Stimulated activated CD4-positive, alpha-beta T cell treated with anti-CD3 and anti-CD28 coated beads, Interleukin-2, amount 100 ng/mL, for 4 hours (primary cell): ENCODE measurements around the gene RFPL3.
"Not testable (repeated sequence)": the region's sequence is repeated elsewhere in the genome, so short reads cannot be mapped to it uniquely, and the experiment has no call there.

Experiments used
- DNase-seq: peaks from one replicate; pipeline ENCODE4 v3.0.0-alpha.2; 2020; ENCODE audit warnings: low read depth

RFPL3 gene

DNA sequence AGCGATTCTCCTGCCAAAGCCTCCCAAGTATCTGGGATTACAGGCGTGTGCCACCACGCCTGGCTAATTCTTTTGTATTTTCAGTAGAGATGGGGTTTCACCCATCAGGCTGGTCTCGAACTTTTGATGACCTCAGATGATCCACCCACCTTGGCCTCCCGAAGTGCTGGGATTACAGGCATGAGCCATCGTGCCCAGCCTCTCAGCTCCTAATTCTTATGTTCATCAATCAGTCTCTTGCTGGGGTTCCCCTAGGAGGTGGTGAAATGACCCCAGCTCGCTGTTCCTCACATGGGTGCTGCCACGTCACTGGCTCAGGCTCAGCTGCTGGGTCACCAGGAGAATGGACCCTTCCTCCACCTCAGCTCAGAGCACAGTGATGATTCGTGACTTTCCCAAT, at the start of gene RFPL3:
RFPL3 (plus strand) TSS at position 301 of the 400 bp plus-strand sequence. CDS start 205 bp downstream, outside the sequence.
- not testable (repeated sequence) for DNase-seq

DNA sequence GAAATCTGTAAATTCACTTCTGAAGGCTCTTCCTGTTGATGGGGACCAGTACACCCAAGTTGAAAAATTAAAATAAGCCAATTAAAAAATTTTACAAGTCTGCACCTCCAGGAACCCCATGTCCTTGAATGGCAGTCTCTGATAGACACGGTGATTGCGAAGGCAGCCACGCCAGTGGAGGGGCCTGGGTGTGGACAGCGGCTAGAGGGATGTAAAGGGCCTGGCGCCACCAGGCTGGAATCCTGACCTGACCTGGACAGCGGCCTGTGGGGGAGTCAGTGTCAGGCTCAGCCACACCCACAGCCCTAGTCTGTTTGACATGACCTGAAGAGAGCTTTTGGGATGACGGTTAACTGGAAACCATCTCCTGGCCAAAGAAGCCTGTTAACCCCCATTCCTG, 49.5 kb upstream of the RFPL3 start:
- no peak for DNase-seq

DNA sequence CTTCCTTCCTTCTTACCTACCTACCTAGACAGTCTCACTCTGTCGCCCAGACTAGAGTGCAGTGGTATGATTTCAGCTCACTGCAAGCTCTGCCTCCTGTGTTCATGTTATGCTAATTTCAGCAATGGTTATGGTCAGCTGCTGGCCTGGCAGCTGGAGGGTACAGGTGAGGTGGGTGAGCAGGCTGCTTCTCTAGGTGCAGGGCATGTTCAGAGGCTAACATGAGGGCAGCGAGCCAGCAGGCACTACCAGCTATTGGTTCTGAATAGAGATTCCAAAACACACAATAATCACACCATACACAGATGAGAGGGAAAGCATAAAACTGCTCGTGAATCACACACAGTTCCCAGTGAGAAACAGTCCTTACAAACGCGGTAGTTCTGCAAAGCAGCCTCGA, 48.7 kb upstream of the RFPL3 start:
- no peak for DNase-seq

DNA sequence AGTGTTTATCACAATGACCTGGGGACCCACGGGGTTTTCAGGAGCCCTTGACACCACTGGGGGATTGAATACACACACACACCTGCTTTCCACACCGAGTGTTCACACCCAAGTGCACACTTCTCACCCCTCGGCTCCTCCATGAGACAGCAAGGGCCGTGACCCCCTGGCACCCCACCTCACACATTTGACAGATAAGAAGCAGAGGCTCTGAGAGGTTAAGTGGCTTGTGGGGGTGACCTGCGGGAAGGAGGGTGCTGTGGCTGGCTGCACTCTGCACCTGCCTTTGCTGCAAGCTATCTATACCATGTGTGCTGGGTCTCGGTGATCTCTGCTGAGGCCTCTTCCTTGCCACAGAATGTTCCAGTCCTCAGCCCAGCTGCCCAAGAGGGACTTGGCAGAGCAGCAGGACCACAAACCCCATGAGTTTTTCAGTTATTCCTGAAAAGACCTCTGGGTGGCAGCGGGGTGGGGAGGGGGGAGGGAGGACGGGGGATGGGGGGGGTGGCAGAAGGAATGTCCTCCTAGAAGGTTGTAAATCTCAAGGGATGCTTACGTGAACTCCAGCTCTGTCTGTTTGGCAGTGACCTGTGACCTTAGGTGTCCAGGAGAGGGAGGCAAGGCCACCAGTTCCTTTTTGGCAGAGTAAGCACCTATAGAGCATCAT, 47.9 kb upstream of the RFPL3 start:
- DNase-seq, result no peak

DNA sequence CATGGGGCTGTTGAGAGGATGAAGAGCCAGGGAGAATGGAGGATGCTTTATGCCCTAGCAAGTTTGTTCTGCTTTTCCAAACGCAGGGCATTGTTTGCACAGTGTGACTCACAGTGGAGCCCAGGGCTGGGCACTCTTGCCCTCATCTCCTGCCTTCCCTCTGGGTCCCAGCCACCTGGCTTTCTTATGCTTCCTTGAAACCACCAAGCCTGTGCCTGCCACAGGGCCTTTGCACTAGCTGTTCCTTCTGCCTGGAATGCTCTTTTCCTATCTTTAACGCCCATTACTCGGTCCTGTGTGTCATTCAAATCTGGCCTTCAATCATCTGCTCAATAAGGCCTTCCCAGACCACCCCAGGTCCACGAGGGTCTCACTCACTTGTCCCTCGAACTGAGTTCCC, 46.9 kb upstream of the RFPL3 start:
- DNase-seq, result no peak

DNA sequence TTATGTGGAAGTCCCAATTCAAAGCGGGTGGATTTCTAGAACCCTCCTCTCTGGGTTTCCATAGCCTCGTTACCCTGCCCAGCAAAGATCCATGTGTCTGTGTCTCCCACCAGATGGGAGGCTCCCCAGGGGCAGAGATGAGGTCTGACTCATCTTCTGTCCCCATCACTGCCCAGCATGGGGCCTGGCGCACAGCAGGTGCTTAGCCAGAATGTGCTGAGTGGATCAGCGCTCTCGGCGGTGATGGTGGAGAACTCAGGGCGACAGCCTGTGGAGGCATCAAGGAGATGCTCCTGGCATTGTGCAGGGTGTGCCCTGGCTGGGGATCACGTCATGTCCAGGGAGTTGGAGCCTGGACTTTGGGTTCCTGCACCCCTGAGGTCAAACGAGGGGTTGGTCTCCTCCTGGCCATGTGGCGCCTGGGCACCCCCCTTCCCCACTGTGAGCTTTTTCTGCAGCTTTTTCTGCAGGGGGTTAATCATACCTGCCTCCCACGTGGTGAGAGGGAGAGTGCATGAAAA, 46.1 kb upstream of the RFPL3 start:
- no peak for DNase-seq

DNA sequence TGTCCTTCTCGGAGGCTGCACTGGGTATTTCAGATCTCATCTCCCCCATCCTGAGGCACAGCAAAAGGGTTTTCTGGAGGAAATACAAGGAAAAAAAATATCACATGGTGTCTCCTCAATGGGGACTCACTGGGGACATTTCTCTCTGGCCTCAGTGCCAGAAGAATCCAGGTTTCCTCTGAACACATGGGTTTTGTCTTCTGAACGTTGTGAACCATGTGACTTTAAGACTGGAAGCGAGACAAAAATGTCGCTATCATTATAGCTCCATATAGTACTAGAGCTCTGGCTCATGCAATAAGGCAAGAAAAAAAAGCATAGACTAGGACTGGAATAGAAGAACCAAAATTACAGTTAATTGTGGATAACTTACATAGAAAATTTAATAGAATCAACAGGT, 44.9 kb upstream of the RFPL3 start:
- no peak for DNase-seq

DNA sequence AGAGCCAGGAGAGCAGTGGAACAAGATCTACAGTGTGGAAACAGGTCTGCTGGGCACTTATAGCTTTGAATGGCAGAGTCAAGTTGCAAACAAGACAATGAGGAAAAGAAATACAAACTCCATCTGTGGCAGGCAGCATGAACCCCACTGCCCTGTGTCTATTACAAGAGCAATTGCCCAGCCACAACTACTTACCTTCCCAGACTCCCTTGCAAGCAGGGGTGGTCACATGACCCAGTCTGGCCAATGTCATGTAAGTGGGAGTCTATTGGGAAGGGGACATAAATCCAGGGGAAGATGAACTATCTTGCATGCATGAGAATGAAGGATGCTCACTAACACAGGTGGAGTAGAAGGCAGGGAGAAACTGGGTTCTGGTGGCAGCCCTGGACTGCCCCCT, 44.1 kb upstream of the RFPL3 start:
- no peak for DNase-seq

DNA sequence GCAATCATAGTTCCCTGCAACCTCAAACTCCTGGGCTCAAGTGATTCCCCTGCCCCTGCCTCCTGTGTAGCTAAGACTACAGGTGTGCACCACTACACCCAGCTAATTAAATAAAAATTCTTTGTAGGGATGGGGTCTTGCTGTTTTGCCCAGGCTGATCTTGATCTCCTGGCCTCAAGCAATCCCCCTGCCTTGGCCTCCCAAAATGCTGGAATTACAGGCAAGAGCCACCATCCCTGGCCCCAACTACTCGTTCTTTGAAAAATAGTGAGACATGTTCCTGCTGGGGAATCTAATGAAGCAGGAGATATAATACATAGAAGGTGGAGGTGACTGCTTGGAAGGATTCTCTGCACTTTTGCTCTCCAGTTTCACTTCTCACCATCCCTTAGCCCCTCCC, 40.1 kb upstream of the RFPL3 start:
- DNase-seq, result no peak

DNA sequence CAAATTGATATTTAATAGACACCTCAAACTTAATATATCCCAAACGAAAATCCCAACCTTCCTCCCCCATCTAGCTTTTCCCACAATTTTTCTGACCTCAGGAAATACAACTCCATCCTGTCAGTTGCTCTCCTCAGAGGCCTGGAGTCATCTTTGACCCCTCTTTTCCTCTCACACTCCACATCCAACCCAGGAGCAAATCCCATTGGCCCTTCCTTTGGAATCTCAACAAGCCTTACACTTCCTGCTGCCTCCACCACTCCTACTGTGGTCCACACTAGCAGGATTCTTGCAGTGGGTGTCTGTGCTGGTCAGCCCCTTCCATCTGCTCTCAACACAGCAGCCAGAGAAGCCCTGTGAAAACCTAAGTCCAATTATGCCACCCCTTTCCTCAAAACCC, 39.3 kb upstream of the RFPL3 start:
- no peak for DNase-seq

DNA sequence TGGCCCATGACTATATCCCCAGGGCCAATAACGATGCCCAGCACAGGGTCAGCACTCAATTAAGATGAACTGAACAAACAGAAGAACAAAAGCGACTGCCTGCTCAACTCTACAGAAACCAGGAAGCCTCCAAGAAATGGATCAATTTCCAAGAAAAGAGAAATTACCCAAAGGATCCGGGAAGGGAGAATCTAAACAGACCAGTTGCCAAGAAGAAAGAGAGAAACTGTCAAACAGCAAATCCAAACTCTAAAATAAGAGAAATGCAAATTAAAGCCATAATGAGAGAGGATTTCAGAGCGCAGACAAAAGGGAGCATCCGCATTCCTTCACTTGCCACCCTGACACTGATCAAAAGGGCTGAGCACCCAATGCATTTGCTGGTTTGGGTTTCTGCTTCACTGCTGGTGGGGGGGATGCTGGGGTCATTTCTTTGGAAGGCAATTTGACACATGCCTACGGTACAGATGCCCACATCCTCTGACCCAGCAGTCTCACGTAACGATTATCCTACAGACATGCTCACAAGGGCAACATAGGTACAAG, 37.7 kb upstream of the RFPL3 start:
- no peak for DNase-seq

DNA sequence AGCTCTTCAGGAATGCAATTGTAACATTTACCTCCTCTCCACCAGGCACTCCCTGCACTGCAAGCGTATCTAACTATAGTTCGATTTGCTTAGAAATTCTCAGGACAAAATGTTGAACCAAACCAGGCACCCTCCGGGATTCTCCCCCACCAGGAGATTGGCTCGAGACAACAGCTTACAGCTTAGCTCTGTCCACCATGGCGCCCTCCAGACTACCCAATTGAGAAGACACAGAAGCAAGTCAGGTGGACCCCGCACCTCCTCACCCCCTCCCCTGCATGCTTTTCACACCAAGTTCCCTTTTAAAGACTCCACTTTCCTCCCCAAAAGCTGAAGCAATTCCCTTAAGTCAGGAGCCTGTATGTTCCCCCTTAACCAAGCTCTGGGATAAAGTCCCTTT, 34.7 kb upstream of the RFPL3 start:
- DNase-seq, result no peak

DNA sequence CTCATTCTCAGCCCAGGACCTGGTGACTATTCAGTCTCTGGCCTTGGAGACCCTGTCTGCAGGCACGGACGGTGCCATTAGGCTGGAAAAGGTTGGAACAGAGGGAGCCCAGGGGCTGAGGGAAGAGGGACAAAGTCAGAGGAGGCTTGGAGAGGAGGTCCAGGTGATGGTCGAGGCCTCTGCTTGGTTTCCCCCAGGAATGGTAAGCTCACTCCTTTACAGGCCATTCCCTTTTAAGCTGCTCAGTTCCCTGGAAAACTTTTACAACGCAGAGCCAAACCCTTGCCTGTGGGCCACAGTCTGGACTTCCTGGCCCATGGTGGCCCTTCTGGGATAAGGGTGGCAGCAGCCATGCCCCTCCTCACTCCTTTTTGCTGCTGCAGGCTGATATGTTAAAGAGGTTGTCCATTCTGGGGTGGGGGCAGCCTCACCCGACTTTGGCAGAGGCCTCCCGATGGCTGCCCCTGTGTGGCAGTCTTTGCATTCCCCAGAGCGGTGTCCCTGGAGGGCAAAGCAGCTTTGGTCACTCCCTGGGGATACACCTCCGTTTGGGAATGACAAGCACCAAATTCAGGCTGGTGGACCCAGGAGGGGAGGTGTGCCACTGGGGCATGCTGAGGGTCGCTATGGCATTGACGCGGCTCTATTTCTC, 34.0 kb upstream of the RFPL3 start:
- no peak for DNase-seq

DNA sequence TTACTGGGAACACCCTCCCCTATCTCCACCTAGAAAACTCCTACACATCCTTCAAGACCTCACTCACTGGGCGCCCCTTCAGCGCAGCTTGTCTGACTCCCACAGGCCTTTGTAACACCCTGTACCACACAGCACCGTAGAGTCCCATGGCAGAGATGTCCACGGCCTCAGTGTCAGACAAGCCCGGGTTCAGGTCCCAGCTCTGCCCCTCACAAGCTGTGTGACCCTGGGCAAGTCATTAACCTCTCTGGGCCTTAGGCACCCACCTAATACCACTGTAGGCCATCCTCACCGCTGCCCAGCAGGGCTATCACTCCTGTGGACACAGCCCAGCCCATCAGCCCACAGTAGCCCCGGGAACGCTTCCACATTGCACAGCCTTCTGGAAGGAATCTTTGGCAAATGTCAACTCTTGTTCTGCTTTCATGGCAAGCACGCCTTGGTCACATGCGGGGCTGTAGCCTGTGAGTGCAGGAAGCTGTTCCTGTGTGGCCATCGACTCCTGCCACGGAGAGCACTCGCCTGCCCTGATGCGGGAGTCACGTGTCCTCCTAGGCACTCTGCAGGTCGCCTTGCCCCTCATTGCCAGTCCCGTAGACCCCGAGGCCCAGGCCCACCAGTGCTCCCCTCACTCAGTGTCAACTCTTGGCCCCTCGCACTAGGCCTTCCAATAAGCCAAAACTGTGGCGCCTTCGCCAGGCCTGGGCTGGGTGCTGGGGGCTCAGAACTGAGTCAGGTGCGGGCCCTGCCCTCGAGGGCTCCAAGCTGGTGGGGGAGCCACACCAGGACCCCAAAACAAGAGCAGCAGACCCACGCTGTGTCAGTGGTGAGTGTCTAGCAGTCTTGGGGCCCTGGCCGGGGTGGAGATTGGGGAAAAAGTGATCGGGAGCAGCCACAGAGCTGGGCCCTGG, 32.9 kb upstream of the RFPL3 start:
- no peak for DNase-seq

DNA sequence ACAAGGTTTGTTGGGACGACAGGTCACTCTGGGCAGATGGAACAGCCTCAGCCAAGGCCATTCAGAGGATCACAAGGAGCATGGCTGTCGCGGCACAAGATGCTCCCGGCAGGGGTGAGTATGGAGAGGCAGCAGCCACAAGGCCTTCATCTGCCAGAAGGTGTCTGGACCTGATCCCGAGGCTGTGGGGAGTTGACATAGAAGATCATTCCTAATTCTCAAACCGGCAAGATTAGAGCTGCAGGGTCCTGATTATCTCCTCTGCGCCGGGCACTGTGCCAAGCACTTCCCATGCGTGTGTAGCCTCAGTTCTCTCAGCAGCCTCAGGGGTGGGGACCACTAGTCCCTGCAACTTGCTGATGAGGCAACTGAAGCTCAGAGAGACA, 32.3 kb upstream of the RFPL3 start:
- no peak for DNase-seq

DNA sequence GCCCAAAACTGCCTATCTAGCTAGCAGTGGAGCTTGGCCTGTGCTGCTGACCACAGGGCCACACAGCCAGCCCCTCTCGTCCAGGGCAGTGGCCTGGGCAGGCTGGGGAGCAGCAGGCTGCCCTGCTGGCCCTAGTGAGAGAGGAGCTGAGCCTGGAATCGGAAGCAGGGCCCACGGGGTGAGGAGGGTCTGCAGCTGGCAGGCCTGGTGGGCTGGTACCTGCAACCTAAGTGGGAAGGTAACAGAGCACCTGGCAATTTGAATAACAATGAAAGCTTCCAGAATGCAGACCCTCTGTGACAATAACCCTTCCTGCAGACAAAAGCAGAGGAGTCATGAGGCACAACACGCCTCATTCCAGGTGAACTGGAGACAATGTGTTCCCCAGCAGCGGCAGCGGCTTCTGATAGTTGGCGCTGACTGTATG, 31.8 kb upstream of the RFPL3 start:
- DNase-seq, result no peak

DNA sequence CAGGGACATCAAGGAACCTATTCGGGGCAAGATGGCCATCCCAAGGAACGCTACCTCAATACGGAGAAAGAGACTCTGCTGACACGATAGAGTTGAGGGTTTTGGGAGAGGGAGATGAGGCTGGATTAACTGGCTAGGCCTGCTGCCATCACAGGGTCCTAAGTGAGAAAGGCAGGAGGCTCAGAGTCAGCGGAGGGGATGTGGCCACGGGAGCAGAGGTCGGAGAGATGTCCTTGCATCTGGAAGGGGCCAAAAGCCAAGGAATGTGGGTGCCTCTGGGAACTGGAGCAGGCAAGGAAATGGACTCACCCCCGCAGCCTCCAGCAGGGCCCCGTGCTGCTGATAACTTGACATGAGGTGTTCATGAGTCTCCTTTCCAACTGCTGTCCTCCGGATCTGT, 31.0 kb upstream of the RFPL3 start:
- no peak for DNase-seq

DNA sequence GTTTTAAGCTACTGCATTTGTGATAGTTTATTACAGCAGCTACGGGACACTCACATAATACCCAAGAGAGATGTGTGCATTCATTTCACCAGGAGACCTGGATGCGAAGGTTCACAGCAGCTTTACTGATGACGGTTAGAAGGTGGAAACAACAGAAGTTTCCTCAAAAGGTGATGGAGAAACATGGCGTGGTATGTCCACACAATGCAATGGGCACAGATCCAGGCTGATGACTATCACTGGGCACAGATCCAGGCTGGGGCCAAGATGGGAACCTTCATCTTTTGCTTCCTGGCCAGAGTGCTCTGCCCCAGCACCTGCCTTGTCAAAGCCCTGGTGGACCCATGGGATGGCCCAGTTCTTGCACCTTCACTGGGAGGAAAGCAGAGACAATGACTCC, 30.6 kb upstream of the RFPL3 start:
- no peak for DNase-seq

DNA sequence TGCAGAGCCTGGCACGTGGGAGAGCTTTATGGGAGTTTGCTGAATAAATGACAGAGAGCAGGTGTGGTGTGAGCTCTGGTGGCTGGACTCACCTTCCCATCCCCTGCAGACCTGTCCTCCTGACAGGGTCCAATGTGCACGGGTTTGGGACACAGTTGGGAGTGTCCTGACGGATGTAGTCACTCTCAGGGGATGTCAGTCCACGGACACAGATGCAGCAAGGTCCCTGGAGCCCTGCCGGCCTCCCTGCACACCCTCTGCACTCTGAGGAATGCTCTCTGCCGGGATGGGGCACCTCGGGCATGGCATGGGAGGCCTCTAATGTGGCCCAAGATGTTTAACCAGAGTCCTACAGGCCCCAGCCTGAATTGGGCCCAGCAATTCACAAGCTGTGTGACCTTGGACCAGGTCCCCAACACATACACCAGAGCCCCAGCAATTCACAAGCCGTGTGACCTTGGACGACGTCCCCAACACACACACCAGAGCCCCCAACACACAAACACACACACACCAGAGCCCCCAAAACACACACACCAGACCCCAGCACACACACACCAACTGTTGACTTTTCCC, 30.0 kb upstream of the RFPL3 start:
- DNase-seq, result no peak

DNA sequence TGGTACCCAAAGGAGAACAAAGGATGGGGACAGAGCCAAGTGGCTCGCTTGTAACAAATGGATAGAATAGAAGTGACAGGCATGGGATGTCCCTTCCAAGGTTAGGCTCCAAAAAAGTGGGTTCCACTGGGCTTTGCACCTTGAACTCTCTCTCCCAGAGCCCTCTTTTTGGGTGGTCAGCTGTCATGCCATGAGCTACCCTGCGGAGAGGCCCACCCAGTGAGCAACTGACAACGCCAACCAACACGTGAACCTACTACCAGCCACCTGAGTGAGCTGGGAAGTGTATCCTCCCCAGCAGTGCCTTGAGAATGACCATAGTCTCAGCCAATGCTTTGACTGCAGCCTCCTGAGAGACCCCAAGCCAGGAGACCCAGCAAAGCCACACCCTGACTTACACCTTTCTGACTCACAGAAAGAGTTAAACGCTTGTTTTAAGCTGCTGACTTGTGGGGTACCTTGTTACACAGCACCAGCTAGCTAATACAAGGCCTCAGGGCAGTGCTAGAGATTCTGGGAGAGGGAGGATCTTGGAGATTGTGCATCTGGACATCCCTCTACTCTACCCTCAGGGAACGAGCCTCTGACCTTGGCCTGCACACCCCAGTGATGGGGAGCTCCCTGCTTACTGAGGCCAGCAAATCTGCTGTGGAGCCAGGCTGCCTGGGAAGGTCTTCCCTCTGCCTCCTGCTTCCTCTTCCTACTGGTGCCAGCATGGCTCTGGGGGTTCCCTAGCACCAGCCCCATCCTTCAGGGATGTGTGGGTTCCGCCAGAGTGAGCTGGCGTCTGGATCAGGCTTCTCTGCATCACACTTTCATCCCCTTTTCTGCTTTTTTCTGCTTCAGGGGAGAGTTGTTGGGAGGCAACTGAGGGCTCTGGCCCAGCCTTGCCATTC, 29.1 kb upstream of the RFPL3 start:
- no peak for DNase-seq

DNA sequence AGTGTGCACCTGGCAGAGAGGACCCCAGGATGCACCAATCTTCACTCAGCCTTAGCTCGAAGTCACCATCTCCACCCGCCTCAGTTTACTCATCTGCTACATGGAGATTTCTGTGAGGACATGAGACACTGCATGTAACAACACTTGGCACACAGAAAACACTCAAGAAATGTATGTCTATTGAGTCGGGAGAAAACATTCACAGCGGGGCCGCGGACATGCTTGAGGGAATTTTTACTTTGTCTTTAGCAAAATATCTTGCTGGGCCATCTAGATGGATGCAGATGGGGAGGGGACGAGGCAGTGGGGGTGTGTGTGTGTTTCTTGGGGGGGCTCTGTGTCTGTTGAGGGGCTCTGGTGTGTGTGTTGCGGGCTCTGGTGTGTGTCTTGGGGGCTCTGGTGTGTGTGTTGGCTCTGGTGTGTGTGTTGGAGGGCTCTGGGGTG, 28.4 kb upstream of the RFPL3 start:
- DNase-seq, result no peak
